Measurements from ENCODE around the gene LSAMP.

GRCh38 chr3:116028157-116028556 lies 417.1 kb downstream of the LSAMP start:
- TF ChIP-seq, protein P1, sequence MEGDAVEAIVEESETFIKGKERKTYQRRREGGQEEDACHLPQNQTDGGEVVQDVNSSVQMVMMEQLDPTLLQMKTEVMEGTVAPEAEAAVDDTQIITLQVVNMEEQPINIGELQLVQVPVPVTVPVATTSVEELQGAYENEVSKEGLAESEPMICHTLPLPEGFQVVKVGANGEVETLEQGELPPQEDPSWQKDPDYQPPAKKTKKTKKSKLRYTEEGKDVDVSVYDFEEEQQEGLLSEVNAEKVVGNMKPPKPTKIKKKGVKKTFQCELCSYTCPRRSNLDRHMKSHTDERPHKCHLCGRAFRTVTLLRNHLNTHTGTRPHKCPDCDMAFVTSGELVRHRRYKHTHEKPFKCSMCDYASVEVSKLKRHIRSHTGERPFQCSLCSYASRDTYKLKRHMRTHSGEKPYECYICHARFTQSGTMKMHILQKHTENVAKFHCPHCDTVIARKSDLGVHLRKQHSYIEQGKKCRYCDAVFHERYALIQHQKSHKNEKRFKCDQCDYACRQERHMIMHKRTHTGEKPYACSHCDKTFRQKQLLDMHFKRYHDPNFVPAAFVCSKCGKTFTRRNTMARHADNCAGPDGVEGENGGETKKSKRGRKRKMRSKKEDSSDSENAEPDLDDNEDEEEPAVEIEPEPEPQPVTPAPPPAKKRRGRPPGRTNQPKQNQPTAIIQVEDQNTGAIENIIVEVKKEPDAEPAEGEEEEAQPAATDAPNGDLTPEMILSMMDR (IDR thresholded peaks at IDR 0.05) = no peak
- no peak for TF ChIP-seq EZH2 (IDR thresholded peaks at IDR 0.05; ENCODE audit: borderline replicate concordance, insufficient read depth, low read depth, low read length, poor library complexity, severe bottlenecking)
